ENCODE results near the gene RTN1. TPM values are rescaled to one million over a fixed set of nuclear protein-coding genes. Genes with fewer than 3 reads are reported as not detected.
A peak's percentile ranks its signal among the peaks of the same experiment; 100 is the strongest.

RTN1 gene
- total and polyA plus RNA-seq, 2 of the 8 experiments (the other 6 are each of a cell fraction or from before 2014, with no cell fraction given): 2.8 to 4.9 TPM

DNA sequence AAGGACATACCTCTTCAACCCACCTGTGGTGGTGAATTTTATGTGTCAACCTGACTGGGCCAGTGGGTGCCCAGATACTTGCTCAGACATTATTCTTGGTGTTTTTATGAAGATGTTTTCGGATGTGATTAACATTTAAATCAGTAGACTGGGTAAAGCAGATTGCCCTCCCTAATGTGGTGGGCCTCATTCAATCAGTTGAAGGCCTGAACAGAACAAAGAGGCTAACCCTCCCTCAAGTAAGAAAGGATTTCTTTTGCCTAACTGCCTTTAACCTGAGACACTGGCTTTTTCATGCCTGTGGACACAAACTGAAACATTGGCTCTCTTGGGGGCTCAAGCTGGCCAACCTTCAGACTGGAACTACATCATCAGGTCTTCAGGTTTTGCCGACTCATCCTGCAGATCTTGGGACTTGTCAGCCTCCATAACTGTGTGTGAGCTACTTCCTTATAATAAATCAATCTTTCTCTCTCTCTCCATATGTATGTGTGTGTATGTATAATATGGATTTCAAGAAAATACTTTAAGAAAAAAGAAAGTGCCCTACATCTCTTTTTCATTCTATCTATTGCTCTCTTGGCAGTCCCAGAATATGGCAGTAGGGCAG, 39.4 kb downstream of the RTN1 start:
- FAIRE-seq (no peak), DNase-seq (ENCODE audit: low read depth in 1 of 2, low spot score in 2 of 2) (no peak)
- H3K23me2 ChIP-seq (ENCODE audit: low read depth, low read length): no peaks in the 10 kb centered on the region
- H2AFZ ChIP-seq (ENCODE audit: low read length): no peak overlapping the region
- no peak overlapping the region for H2BK20ac ChIP-seq (ENCODE audit: low read length)
- no peak overlapping the region for H4K91ac ChIP-seq (replicated peaks; ENCODE audit: insufficient read length, low read length)
- no peaks in the 10 kb centered on the region for H3K9me3 ChIP-seq (ENCODE audit: insufficient read depth in 2 of 2, low read depth in 1 of 2, low read length in 1 of 2)
- H3K4me3 ChIP-seq (ENCODE audit: extremely low read depth in 1 of 4, insufficient read depth in 2 of 4, low read depth in 3 of 4, low read length in 4 of 4): no peak overlapping the region
- H3K27ac ChIP-seq (ENCODE audit: low read depth, low read length): no peak overlapping the region
- H2AK5ac ChIP-seq (ENCODE audit: low read depth, low read length): no peak overlapping the region
- no peak overlapping the region for H3K4me2 ChIP-seq (ENCODE audit: insufficient read depth in 1 of 2, low read depth in 2 of 2, low read length in 2 of 2)
- no peak overlapping the region for H3K9ac ChIP-seq (replicated peaks in 1 of 4; ENCODE audit: extremely low read depth in 1 of 4, low read depth in 3 of 4, low read length in 3 of 4)
- no peak overlapping the region for H3K18ac ChIP-seq (ENCODE audit: extremely low read depth, low read length)
- no peaks in the 10 kb centered on the region for H3K79me2 ChIP-seq (ENCODE audit: control insufficient read depth in 1 of 2, insufficient read depth in 2 of 2, low read length in 2 of 2)
- no peak overlapping the region for H2BK5ac ChIP-seq (ENCODE audit: low read depth, low read length)
- H2BK15ac ChIP-seq (ENCODE audit: low read length): no peak overlapping the region
- H3K36me3 ChIP-seq (ENCODE audit: control insufficient read depth in 2 of 4, insufficient read depth in 4 of 4, low read length in 3 of 4): no peaks in the 10 kb centered on the region
- H3K27me3 ChIP-seq (replicated peaks in 1 of 4; ENCODE audit: control insufficient read depth in 3 of 4, extremely low read depth in 1 of 4, insufficient read depth in 3 of 4, low read length in 3 of 4): no peaks in the 10 kb centered on the region
- H3K14ac ChIP-seq (ENCODE audit: insufficient read length): no peak overlapping the region
- H3K23ac ChIP-seq (ENCODE audit: insufficient read length): no peak overlapping the region
- no peak overlapping the region for H2BK120ac ChIP-seq (replicated peaks; ENCODE audit: low read depth, low read length)
- no peak overlapping the region for H3K56ac ChIP-seq (replicated peaks; ENCODE audit: insufficient read length, low read depth, low read length)
- H4K20me1 ChIP-seq (replicated peaks in 1 of 2; ENCODE audit: control insufficient read depth in 1 of 2, insufficient read depth in 2 of 2, low read length in 2 of 2): no peaks in the 10 kb centered on the region
- H3K4ac ChIP-seq (replicated peaks; ENCODE audit: insufficient read length, low read depth, low read length): no peak overlapping the region
- ChIA-PET POLR2A (ENCODE audit: partially characterized antibody) (no interaction called here), CTCF (ENCODE audit: partially characterized antibody) (interaction anchor here (1.0 kb wide), 1 partner anchor 59 kb away, joined by 3 read pairs; no protein-coding TSS in a partner anchor)
- H3K79me1 ChIP-seq (ENCODE audit: low read depth, low read length): no peaks in the 10 kb centered on the region
- no peak overlapping the region for H2BK12ac ChIP-seq (ENCODE audit: low read depth, low read length)
- H4K8ac ChIP-seq (ENCODE audit: extremely low read depth, insufficient read depth, low read length): no peak overlapping the region
- WGBS, 2 experiments (ENCODE audit: extremely low coverage in 1 of 2, insufficient coverage in 1 of 2, insufficient read length in 1 of 2, insufficient replicate concordance in 2 of 2, low coverage in 1 of 2, low lambda C conversion rate in 2 of 2, missing lambda C conversion rate in 1 of 2): 95% methylated on average over 2 of the region's 2 CpGs; no CpG with 5 or more reads in 1 of the 2 experiments
- no peak for TF ChIP-seq POU5F1 (IDR thresholded peaks at IDR 0.05; ENCODE audit: low read depth, low read length)
- TF ChIP-seq SP4 (IDR thresholded peaks at IDR 0.05; ENCODE audit: low read length): no peak
- TF ChIP-seq KDM1A (IDR thresholded peaks at IDR 0.05; ENCODE audit: borderline replicate concordance, low read length): 0 out of 2 replicates have a peak, but pooled peaks have one; percentile 10
- no peak for TF ChIP-seq JUND (IDR thresholded peaks at IDR 0.05; ENCODE audit: low read length)
- peaks cover 0 to 12% (median 5%) of the 10 kb centered on the region in 4 experiments; a peak in 4 of 7 replicates for H3K4me1 ChIP-seq (replicated peaks in 1 of 4; ENCODE audit: control insufficient read depth in 3 of 4, insufficient read depth in 4 of 4, low read length in 3 of 4)
- no peak overlapping the region for H4K5ac ChIP-seq (ENCODE audit: insufficient read length, low read depth, low read length)

Measured in H1 (cell line).